Measurements from ENCODE around the gene P2RX7.

The P2RX7 gene

DNA sequence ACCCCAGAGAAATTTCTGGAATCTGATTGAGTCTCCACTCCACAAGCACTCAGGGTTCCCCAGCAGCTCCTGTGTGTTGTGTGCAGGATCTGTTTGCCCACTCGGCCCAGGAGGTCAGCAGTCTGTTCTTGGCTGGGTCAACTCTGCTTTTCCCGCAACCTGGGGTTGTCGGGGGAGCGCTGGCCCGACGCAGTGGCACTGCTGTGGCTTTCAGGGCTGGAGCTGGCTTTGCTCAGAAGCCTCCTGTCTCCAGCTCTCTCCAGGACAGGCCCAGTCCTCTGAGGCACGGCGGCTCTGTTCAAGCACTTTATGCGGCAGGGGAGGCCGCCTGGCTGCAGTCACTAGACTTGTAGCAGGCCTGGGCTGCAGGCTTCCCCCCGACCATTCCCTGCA lies 100.9 kb downstream of the P2RX7 start:
- H3K9me3 ChIP-seq (ENCODE audit: low read length): no peaks in the 10 kb centered on the region
- H3K4me3 ChIP-seq (ENCODE audit: low read depth, low read length, poor library complexity, severe bottlenecking): no peak overlapping the region
- H3K9me2 ChIP-seq (ENCODE audit: low read depth, low read length): no peaks in the 10 kb centered on the region
- H3K9ac ChIP-seq (ENCODE audit: low read length): no peak overlapping the region
- no peaks in the 10 kb centered on the region for H3F3A ChIP-seq (ENCODE audit: insufficient read depth, low read length)
- no peaks in the 10 kb centered on the region for H3K79me2 ChIP-seq (ENCODE audit: insufficient read depth, low read length)
- no peak overlapping the region for H2AFZ ChIP-seq (ENCODE audit: low read length)
- H3K27ac ChIP-seq (ENCODE audit: low read depth, low read length, poor library complexity, severe bottlenecking): no peak overlapping the region
- peaks cover 4% of the 10 kb centered on the region for H3K4me1 ChIP-seq (ENCODE audit: insufficient read depth, low read length, severe bottlenecking)
- H3K27me3 ChIP-seq (ENCODE audit: insufficient read depth, low read length): no peaks in the 10 kb centered on the region
- no peaks in the 10 kb centered on the region for H4K20me1 ChIP-seq (ENCODE audit: insufficient read depth, low read length)
- TF ChIP-seq, protein P1, sequence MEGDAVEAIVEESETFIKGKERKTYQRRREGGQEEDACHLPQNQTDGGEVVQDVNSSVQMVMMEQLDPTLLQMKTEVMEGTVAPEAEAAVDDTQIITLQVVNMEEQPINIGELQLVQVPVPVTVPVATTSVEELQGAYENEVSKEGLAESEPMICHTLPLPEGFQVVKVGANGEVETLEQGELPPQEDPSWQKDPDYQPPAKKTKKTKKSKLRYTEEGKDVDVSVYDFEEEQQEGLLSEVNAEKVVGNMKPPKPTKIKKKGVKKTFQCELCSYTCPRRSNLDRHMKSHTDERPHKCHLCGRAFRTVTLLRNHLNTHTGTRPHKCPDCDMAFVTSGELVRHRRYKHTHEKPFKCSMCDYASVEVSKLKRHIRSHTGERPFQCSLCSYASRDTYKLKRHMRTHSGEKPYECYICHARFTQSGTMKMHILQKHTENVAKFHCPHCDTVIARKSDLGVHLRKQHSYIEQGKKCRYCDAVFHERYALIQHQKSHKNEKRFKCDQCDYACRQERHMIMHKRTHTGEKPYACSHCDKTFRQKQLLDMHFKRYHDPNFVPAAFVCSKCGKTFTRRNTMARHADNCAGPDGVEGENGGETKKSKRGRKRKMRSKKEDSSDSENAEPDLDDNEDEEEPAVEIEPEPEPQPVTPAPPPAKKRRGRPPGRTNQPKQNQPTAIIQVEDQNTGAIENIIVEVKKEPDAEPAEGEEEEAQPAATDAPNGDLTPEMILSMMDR (IDR thresholded peaks at IDR 0.05; ENCODE audit: low read length): 0 out of 2 replicates have a peak, but pooled peaks have one; percentile 4
- TF ChIP-seq EZH2 (IDR thresholded peaks at IDR 0.05; ENCODE audit: borderline replicate concordance, low read length): no peak
- peaks cover 11% of the 10 kb centered on the region; the same call in 1 of the 2 replicates for H3K36me3 ChIP-seq (ENCODE audit: insufficient read depth, low read length)
- H3K4me2 ChIP-seq (ENCODE audit: low read length): no peak overlapping the region

DNA sequence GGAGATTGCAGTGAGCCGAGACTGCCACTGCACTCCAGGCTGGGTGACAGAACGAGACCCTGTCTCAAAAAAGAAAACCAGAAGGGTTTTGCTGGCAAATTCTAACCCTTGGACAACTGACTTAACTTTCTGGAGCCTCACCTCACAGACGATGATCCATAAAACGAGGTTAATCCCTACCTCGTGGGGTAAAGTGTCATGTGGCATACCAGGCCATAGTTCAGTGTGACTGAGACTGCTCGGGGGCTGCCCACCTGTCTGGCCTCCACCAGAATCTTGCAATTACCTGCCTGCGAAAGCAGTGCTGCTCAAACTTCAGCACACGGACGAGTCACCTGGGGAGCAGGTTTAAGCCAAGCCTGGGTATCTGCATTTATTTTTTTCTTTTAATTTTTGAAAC lies 104.1 kb downstream of the P2RX7 start:
- Histone ChIP-seq H3F3A (ENCODE audit: insufficient read depth, low read length) (no peaks in the 10 kb centered on the region), H3K4me1 (ENCODE audit: insufficient read depth, low read length, severe bottlenecking) (peaks cover 35% of the 10 kb centered on the region), H3K36me3 (ENCODE audit: insufficient read depth, low read length) (peaks cover 11% of the 10 kb centered on the region; the same call in 1 of the 2 replicates), H3K9ac (ENCODE audit: low read length) (no peak overlapping the region), H3K27me3 (ENCODE audit: insufficient read depth, low read length) (no peaks in the 10 kb centered on the region), H4K20me1 (ENCODE audit: insufficient read depth, low read length) (no peaks in the 10 kb centered on the region), H3K27ac (ENCODE audit: low read depth, low read length, poor library complexity, severe bottlenecking) (no peak overlapping the region), H3K9me2 (ENCODE audit: low read depth, low read length) (no peaks in the 10 kb centered on the region), H3K9me3 (ENCODE audit: low read length) (no peaks in the 10 kb centered on the region), H2AFZ (ENCODE audit: low read length) (no peak overlapping the region), H3K4me3 (ENCODE audit: low read depth, low read length, poor library complexity, severe bottlenecking) (no peak overlapping the region), H3K4me2 (ENCODE audit: low read length) (no peak overlapping the region), H3K79me2 (ENCODE audit: insufficient read depth, low read length) (no peaks in the 10 kb centered on the region)
- TF ChIP-seq, protein P1 (IDR thresholded peaks at IDR 0.05; ENCODE audit: low read length): no peak
- TF ChIP-seq EZH2 (IDR thresholded peaks at IDR 0.05; ENCODE audit: borderline replicate concordance, low read length): no peak

DNA sequence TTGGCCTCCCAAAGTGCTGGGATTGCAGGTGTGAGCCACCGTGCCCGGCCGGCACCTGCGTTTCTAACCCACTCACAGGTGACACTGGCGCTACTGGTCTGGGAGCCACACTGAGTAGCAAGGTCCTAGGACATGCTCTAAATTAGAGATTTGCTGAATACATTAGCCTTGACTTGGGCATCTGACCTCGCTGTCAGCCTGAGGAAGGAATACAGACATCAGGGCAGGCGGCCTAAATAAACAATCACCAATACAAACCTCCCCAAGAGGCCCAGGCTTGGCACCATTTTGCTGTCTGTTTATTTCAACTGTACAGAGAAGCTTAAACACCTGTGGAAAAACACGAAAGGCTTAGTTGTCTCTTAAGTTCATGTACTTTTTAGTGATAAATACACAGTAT lies 104.7 kb downstream of the P2RX7 start:
- no peaks in the 10 kb centered on the region for H3K9me2 ChIP-seq (ENCODE audit: low read depth, low read length)

More for the DNA sequence above, 104.7 kb downstream of the P2RX7 start:
- Histone ChIP-seq H3K79me2 (ENCODE audit: insufficient read depth, low read length) (no peaks in the 10 kb centered on the region), H3F3A (ENCODE audit: insufficient read depth, low read length) (no peaks in the 10 kb centered on the region), H3K4me3 (ENCODE audit: low read depth, low read length, poor library complexity, severe bottlenecking) (no peak overlapping the region), H3K27me3 (ENCODE audit: insufficient read depth, low read length) (no peaks in the 10 kb centered on the region), H4K20me1 (ENCODE audit: insufficient read depth, low read length) (no peaks in the 10 kb centered on the region), H3K9me3 (ENCODE audit: low read length) (no peaks in the 10 kb centered on the region), H3K9ac (ENCODE audit: low read length) (no peak overlapping the region), H3K36me3 (ENCODE audit: insufficient read depth, low read length) (peaks cover 11% of the 10 kb centered on the region; the same call in 1 of the 2 replicates), H3K27ac (ENCODE audit: low read depth, low read length, poor library complexity, severe bottlenecking) (no peak overlapping the region), H2AFZ (ENCODE audit: low read length) (no peak overlapping the region), H3K4me2 (ENCODE audit: low read length) (no peak overlapping the region), H3K4me1 (ENCODE audit: insufficient read depth, low read length, severe bottlenecking) (peaks cover 36% of the 10 kb centered on the region)
- no peak for TF ChIP-seq EZH2 (IDR thresholded peaks at IDR 0.05; ENCODE audit: borderline replicate concordance, low read length)
- TF ChIP-seq, protein P1 (IDR thresholded peaks at IDR 0.05; ENCODE audit: low read length): no peak

Measured in OCI-LY1 (cell line).